EH (cell line): ENCODE data around the gene FAM200C.

ENCODE experiments used
- DNase-seq: peaks from one replicate; pipeline ENCODE4 v3.0.0-alpha.2; 2015; ENCODE audit warnings: low read depth

FAM200C gene

GRCh38 chr5:160367261-160367660 lies 32.6 kb downstream of the FAM200C start:
- no peak for DNase-seq

GRCh38 chr5:160366230-160366629 lies 33.6 kb downstream of the FAM200C start:
- DNase-seq, result no peak

DNA sequence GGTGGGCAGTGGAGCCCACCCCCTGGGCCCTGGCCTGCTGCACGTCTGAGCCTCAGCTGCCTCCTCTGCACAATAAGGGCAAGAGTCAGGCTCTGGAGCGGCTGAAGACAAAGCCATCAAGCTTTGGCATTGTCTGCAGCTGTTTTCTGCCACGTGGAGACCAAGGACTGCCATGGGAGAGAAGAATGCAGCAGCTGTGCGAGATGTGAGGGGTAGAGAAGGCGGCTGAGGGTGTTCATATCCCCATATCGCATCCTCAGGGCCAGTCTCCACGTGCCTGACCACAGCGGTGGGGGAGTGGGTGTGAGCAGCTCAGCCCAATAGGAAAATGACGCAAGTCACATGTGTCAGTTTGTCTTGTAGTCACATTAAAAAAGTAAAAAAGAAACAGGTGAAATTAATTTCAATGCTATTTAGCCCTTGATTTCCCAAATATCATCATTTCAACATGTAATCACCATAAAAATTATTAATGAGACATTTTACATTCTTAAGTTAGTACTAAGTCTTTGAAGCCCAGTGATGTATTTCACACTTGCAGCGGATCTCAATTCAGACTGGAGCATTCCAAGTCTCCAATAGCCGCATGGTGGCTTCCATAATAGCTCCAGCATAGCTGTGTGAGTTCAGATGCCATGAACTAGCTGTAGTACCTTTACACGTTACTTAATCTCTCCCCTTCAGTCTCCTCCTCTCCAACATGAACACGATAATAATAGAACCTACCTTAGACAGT lies 36.0 kb downstream of the FAM200C start:
- DNase-seq, result no peak

DNA sequence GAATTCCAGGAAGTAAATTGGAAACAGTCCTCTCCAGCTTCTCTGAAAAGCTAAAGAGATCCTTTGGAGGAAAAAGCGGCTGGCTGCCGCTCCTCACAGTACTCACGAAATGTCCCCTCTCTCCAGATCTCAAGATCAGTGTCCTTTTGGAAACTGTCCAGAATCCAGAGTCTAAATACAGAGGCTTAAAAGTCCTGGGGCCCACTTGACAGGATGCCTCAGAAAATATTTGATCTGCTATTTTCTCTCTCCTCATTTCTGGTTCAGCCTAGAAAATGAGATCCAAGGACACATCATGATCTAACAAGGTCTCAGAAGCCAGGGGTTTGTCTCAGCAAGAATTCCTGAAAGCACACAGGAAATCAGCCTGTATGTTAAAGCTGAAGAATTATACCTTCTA lies 36.6 kb downstream of the FAM200C start:
- DNase-seq, result peak; percentile 10

DNA sequence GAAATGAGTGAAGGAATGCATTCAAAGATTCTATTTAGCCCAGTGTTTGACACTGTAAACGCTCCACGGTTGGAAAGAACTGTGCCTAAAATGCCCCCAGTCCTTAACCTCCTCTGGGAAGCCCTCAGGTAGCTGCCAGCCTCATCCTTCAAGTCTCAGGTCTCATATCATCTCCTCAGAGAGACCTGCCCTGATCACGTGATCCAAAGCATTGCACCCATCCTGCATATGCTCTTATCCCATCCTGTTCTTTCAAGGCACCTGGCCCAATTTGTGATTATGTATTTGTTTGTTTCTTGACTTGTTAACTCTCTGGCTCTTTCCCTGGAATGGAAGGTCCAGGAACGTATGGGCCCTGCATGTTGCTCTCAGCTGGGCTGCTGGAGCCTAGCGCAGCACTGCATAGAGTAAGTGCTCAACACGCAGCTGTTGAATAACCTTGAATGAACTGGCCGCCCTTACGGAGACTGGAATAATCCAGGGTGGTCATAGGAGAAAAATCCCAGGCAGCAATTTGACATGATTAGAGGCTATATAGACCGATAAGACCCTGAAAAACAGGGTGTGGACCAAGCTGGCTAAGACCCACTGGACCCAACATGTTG lies 38.1 kb downstream of the FAM200C start:
- DNase-seq, result no peak

DNA sequence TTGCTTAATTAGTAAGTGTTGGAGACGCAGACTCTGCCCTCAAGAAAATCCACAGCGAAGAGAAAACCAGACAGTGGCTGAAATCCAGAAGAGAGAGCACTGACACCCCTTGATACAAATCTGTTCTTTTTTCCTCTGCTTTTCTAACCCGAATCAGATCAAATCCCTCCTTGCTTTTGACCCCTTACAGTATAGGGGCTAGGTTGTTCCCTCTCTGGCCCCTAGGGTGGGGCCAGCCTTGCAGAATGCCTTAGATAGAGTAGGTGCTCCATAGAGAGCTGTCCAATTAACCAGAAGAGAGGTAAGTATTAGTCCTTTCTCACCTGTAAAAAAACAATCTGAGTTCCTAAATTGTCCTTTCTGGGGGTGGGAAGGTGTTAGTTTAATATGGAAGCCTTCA lies 39.5 kb downstream of the FAM200C start:
- DNase-seq, result no peak

DNA sequence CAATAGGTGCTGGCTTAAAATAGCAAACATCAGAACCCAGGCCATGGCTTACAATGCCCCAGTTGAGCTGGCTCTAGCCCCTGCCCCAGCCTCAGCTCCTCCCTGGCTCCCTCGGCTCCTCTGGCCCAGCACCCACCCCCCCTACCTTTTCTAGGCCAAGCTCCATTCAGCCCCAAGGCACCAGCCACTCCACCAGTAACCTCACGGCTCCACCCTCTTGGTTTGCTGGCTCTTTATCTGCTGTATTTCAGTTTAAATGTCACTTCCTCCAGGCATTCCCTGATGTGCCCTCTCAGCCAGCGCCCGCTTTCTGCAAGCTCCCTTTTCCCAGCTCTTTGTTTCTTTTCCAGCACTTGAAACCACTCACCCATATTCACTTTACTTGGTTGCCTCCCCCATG lies 40.0 kb downstream of the FAM200C start:
- DNase-seq, result no peak

DNA sequence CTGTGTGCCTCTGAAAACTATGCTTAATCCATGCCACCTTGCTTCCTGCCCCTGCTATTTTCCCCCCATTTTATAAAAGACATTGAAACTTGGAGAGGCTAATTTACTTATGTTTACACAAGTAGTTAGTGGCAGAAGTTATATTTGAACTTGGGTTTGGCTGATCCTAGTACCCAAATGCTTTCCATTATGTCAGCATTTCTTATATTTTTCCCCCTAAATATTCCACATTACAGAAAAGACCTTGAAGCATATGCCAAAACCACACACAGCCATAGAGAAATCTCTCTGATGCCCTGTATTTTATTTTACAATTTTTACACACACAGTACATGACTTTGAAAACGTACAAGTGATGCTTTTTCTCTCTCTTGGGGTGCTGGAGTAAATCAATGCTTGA lies 40.6 kb downstream of the FAM200C start:
- no peak for DNase-seq

DNA sequence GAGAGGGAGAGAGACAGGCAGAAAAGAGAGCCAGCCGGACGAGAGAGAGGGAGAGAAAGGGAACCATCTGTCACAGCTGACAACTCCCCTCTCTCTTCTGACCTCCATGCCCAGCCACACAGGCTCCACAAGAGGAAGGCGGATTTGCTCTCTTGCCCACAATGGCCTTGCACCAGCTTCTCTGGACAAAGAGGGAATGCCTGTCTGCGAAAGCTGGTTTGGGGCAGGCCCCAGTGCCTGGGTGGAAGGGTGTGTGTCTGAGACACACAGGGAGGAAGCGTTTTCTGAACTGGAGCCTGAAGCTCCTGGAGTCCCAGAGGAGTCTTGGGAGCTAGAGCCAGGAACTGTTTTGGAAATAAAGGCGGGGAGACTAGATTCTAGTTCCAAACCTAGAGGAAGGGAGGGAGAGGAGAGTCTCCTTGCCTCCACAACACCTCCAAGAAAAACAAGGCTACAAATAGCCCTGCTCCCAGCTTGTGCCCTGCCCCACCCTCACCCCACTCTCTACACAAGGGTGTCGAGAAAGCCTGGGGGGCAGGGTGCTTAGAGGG lies 41.9 kb downstream of the FAM200C start:
- no peak for DNase-seq

DNA sequence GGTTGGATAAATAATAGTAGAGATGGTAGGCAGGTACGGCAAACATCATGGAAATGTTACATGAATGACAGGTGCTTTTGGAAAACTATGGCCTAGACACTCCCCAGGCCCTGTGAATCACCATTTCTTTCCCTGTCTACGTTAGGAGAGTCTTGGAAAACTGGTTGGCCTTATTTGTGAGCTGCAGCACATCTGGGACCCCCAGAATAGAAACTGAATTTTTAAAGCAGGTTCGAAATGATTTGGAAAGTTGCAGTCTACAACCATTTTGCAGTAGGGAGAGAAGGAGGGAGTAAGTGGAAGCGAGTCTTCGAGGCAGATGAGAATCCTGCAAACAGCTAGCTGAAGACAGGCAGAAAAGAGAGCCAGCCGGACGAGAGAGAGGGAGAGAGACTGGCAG lies 42.5 kb downstream of the FAM200C start:
- no peak for DNase-seq

DNA sequence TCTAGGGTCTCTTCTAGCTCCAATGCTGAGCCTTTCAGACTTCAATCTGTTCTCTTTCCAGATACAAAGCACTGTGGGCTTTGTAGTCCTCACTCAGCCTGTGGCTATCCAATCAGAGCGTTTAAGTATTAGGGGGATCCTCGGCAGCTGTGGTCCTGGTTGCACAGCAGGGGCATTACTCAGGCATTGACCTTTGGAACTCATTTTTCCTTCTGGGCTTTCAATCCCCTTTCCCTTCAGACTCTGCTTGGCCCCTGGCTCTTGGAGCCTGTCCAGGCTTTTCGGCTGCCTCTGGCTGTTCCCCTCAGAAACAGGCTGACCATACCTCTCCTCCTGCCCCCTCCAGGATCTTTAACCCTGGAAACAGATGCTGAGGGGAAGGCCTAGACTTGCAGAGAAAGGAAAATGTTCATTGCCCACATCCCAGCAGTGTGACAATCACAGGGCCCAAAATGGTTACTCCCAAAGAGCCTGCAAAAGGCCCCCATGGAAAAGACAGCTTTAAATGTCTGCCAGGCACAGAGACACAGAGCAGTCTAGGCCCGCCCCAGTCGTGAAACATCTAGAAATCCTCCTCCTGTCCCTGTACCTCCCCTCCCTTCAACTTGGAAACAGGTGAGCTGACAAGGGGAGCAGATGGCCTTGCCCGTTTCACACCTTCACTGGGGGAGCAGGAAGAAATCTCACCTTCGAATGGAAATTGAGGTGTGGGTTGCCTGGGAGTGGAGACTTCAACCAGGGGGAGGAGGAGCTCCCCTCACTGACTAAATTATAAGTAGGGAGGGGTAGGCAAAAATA lies 43.1 kb downstream of the FAM200C start:
- no peak for DNase-seq

GRCh38 chr5:160354666-160355065 lies 45.2 kb downstream of the FAM200C start:
- DNase-seq, result no peak

DNA sequence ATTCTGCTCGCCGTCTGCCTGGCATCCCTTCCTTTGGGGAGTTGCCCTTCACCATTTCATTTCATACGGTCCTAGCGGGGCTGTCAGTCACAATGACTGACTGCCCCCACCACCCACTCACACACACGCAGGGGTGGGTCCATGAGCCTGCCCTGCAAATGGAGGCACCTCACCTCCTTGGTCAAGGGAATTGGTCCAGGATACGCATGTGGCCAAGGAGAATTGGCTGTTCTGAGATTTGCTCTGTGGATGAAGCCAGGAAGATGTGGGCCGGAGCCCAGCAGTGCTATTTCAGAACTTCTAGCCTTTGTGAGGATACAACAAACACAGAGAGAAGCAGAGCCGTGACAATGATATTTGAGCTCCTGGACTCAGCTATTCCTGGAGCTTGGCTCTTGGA lies 46.5 kb downstream of the FAM200C start:
- DNase-seq, result no peak

DNA sequence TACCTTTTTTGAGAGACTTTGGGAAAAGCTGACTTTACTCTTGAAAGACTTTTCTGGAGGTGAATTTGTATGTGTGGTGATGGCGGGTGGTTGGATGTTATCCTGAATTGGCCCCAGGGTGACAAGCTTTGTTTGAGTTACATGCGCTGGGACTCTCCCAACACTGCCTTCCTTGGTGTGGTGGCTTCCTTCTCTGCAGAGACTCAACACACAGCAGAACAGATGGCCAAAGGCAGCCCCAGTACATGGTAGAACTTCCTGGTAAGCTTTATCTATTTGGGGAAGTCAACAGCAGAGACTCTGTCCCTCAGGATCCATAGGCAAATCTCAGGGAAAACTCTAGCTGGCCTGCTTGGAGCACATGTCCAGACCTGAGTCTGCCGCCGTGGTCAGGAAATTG lies 47.5 kb downstream of the FAM200C start:
- DNase-seq, result no peak

DNA sequence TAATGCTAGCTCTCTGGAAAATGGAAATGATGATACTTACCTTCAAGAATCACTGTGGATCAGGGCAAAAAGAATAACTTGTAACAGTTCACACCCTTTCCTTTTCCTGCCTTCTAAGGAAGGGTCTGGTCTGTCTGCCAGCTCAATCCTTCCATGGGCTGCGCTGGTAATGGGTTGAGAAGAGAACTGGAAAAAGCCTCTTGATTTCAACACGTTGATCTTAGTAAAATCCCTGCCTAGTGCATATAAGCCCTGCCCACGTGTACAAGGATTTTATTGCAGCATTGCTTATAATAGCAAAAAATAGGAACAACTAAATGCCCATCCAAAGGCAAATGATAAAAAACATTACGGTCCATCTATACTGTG lies 49.9 kb downstream of the FAM200C start:
- DNase-seq, result no peak

DNA sequence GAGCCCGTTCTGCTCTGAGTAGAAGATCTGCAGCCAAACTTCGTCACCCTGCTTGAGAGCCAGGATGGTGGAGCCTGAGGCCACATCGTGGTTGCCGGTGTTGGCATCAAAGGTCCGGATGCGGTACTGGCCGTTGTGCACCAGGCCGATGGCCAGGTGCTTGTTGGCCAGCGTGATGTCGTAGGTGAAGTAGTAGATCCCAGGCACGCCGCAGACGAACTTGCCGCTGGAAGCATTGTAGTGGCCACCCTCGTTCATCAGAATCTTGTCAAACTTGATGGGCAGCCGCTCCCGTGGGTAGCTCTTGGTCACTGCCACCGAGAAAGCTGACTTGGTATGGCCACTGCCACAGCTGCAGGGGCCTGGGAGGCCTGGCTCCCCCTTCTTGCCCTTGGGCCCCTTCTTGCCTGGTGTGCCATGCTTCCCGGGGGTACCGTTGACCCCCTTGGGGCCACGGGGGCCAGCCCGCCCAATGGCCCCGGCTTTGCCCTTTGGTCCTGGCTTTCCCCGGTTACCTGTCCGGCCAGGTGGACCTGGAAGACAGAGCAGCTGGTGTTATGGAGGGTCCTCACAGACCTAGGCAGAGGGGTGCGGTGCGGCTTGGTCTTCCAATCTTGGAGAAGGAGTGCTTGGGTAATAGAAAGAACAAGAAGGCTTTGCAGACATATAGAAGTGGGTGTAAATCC lies 50.5 kb downstream of the FAM200C start:
- no peak for DNase-seq

GRCh38 chr5:160348080-160348479 lies 51.8 kb downstream of the FAM200C start:
- no peak for DNase-seq

DNA sequence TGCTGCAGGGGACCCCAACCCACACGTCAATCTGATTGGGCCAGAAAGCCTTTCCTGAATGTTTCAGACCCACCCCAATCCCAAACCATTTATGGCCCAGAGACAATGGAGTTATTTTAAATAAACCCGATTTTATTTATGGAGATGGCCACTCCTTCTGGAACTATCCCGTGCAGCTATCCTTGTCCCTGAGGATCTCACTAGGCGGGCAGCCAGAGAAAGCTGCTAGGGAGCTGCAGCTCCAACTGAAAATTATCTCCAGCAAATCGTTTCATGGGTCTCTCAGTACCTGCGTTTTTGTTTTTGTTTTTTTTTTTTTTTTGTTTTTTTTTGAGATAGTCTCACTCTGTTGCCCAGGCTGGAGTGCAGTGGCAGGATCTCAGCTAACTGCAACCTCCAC lies 52.4 kb downstream of the FAM200C start:
- no peak for DNase-seq
